Trophoblast cell (in vitro differentiated cells and primary cell): ENCODE results near the gene MRGPRF.

Experiments used
- DNase-seq, 2 donors: peaks; one replicate each; pipeline ENCODE4 v3.0.0-alpha.2; 2016
- H2AFZ ChIP-seq: 2 replicates; pipeline ENCODE4 v1.6.1; 2013; ENCODE audit warnings: low read length, moderate library complexity, mild to moderate bottlenecking; ENCODE audit not compliant: insufficient read depth, poor library complexity
- H2AK5ac ChIP-seq: 2 replicates; pipeline ENCODE4 v1.6.1; 2013; ENCODE audit warnings: mild to moderate bottlenecking, low read length
- H2BK120ac ChIP-seq: 2 replicates; pipeline ENCODE4 v1.6.1; 2013; ENCODE audit warnings: low read length, mild to moderate bottlenecking, moderate library complexity; ENCODE audit not compliant: insufficient read depth, poor library complexity
- H2BK12ac ChIP-seq: 2 replicates; pipeline ENCODE4 v1.6.1; 2013; ENCODE audit warnings: mild to moderate bottlenecking, low read length, moderate library complexity
- H2BK5ac ChIP-seq: 2 replicates; pipeline ENCODE4 v1.6.1; 2013; ENCODE audit warnings: low read length, low read depth, moderate library complexity, mild to moderate bottlenecking; ENCODE audit not compliant: poor library complexity
- H3K14ac ChIP-seq: 2 replicates; pipeline ENCODE4 v1.6.1; 2013; ENCODE audit warnings: mild to moderate bottlenecking, low read length
- H3K18ac ChIP-seq: 2 replicates; pipeline ENCODE4 v1.6.1; 2013; ENCODE audit warnings: mild to moderate bottlenecking, low read length
- H3K23ac ChIP-seq: 2 replicates; pipeline ENCODE4 v1.6.1; 2013; ENCODE audit warnings: low read length
- H3K27ac ChIP-seq: 2 replicates; pipeline ENCODE4 v1.5.1; 2013; ENCODE audit warnings: low read depth, mild to moderate bottlenecking, inconsistent platforms, low read length, moderate library complexity
- H3K27me3 ChIP-seq: 2 replicates; pipeline ENCODE4 v1.6.1; 2013; ENCODE audit warnings: inconsistent platforms, mild to moderate bottlenecking, low read length, moderate library complexity; ENCODE audit not compliant: insufficient read depth
- H3K36me3 ChIP-seq, 2 experiments: 1 replicate in 1 of 2; 2 replicates in 1 of 2; pipeline ENCODE4 v1.6.1; 2013; ENCODE audit warnings: low read length in 2 of 2, mild to moderate bottlenecking in 2 of 2, moderate library complexity in 1 of 2; ENCODE audit not compliant: insufficient read depth in 2 of 2, control insufficient read depth in 1 of 2
- H3K4ac ChIP-seq: 2 replicates; pipeline ENCODE4 v1.6.1; 2013; ENCODE audit warnings: low read depth, mild to moderate bottlenecking, low read length, moderate library complexity
- H3K4me1 ChIP-seq, 2 experiments: 1 replicate in 1 of 2; 2 replicates in 1 of 2; pipeline ENCODE4 v1.6.1; 2013; ENCODE audit warnings: low read length in 2 of 2, mild to moderate bottlenecking in 2 of 2, moderate library complexity in 1 of 2; ENCODE audit not compliant: insufficient read depth in 2 of 2, control insufficient read depth in 1 of 2
- H3K4me2 ChIP-seq: 2 replicates; pipeline ENCODE4 v1.6.1; 2013; ENCODE audit warnings: inconsistent platforms, mild to moderate bottlenecking, low read length, moderate library complexity
- H3K4me3 ChIP-seq: 2 replicates; pipeline ENCODE4 v1.5.1; 2013; ENCODE audit warnings: mild to moderate bottlenecking, low read depth, low read length, inconsistent platforms
- H3K79me1 ChIP-seq: one replicate; pipeline ENCODE4 v1.6.1; 2013; ENCODE audit warnings: low read length
- H3K79me2 ChIP-seq: 2 replicates; pipeline ENCODE4 v1.6.1; 2013; ENCODE audit warnings: low read length, mild to moderate bottlenecking; ENCODE audit not compliant: control insufficient read depth, insufficient read depth, poor library complexity
- H3K9ac ChIP-seq: 2 replicates; pipeline ENCODE4 v1.6.1; 2013; ENCODE audit warnings: mild to moderate bottlenecking, low read length
- H3K9me3 ChIP-seq: 2 replicates; pipeline ENCODE4 v1.6.1; 2013; ENCODE audit warnings: low read depth, mild to moderate bottlenecking, control low read depth, inconsistent platforms, low read length; ENCODE audit not compliant: insufficient read depth
- H4K12ac ChIP-seq: 2 replicates; pipeline ENCODE4 v1.6.1; 2013; ENCODE audit warnings: low read depth, mild to moderate bottlenecking, low read length, moderate library complexity
- H4K8ac ChIP-seq: 2 replicates; pipeline ENCODE4 v1.6.1; 2013; ENCODE audit warnings: low read depth, mild to moderate bottlenecking, low read length, moderate library complexity
- H4K91ac ChIP-seq: one replicate; pipeline ENCODE4 v1.6.1; 2013; ENCODE audit warnings: low read depth, mild to moderate bottlenecking, low read length, moderate library complexity
- WGBS: extraction: QIAGEN DNeasy Blood & Tissue Kit; methylation state at CpG from one replicate; pipeline ENCODE4 v1.1.7; 2013; ENCODE audit warnings: missing lambda C conversion rate; ENCODE audit not compliant: insufficient read length, insufficient coverage; ENCODE audit errors: extremely low coverage; 5-methylcytosine and 5-hydroxymethylcytosine counted together

MRGPRF gene

GRCh38 chr11:68996376-68997123, 16.5 kb downstream of the MRGPRF start:
- H3K23ac ChIP-seq: no peak overlapping the region
- peaks cover 2% of the 10 kb centered on the region for H3K9me3 ChIP-seq
- no peak overlapping the region for H2AFZ ChIP-seq
- no peak overlapping the region for H3K9ac ChIP-seq
- no peak for DNase-seq
- no peak overlapping the region for H3K18ac ChIP-seq
- no peak overlapping the region for H3K14ac ChIP-seq
- no peaks in the 10 kb centered on the region for H3K79me1 ChIP-seq
- H4K12ac ChIP-seq: no peak overlapping the region
- H3K4me2 ChIP-seq: no peak overlapping the region
- H3K4me1 ChIP-seq: no peaks in the 10 kb centered on the region
- no peak overlapping the region for H2AK5ac ChIP-seq
- WGBS: no CpG with 5 or more reads among the region's 24 CpGs
- no peaks in the 10 kb centered on the region for H3K27me3 ChIP-seq
- no peaks in the 10 kb centered on the region for H3K79me2 ChIP-seq
- no peak overlapping the region for H4K8ac ChIP-seq
- no peak overlapping the region for H3K4ac ChIP-seq
- H4K91ac ChIP-seq: no peak overlapping the region
- H3K36me3 ChIP-seq: no peaks in the 10 kb centered on the region
- no peak overlapping the region for H2BK5ac ChIP-seq
- no peak overlapping the region for H3K27ac ChIP-seq
- no peak overlapping the region for H3K4me3 ChIP-seq
- H2BK120ac ChIP-seq: no peak overlapping the region
- H2BK12ac ChIP-seq: no peak overlapping the region

DNA sequence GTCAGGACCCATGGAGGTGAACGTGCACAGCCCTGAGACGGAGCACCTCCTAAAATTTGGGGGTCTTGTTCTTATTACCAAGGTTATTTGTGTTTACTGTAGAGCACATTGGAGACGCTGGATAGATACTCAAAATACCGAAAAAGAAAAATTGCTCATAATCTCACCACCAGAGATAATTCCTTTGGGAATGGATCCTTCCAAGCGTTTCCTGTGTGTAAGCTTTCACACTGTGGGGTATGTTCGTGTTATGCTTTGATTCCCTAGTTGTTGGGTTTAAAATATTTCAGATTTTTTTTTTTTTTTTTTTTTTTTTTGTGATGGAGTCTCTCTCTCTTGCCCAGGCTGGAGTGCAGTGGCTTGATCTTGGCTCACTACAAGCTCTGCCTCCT, 18.2 kb downstream of the MRGPRF start:
- no peak overlapping the region for H3K4me3 ChIP-seq
- H2AK5ac ChIP-seq: no peak overlapping the region
- no peak overlapping the region for H3K14ac ChIP-seq
- H2AFZ ChIP-seq: no peak overlapping the region
- H2BK5ac ChIP-seq: no peak overlapping the region
- H3K4ac ChIP-seq: no peak overlapping the region
- no peaks in the 10 kb centered on the region for H3K79me2 ChIP-seq
- no peak overlapping the region for H2BK120ac ChIP-seq
- peaks cover 2% of the 10 kb centered on the region for H3K9me3 ChIP-seq
- no peak overlapping the region for H3K18ac ChIP-seq
- no peak overlapping the region for H3K4me2 ChIP-seq
- no peaks in the 10 kb centered on the region for H3K79me1 ChIP-seq
- no peak for DNase-seq
- no peak overlapping the region for H3K27ac ChIP-seq
- no peak overlapping the region for H4K91ac ChIP-seq
- no peak overlapping the region for H3K9ac ChIP-seq
- H3K4me1 ChIP-seq: no peaks in the 10 kb centered on the region
- H2BK12ac ChIP-seq: no peak overlapping the region
- WGBS: no CpG with 5 or more reads among the region's 6 CpGs
- no peak overlapping the region for H3K23ac ChIP-seq
- no peaks in the 10 kb centered on the region for H3K36me3 ChIP-seq
- no peak overlapping the region for H4K8ac ChIP-seq
- H4K12ac ChIP-seq: no peak overlapping the region
- no peaks in the 10 kb centered on the region for H3K27me3 ChIP-seq

- Histone ChIP-seq H2BK5ac (no peak overlapping the region), H3K18ac (no peak overlapping the region), H3K4me3 (no peak overlapping the region), H2AK5ac (no peak overlapping the region), H3K4ac (no peak overlapping the region), H3K27ac (no peak overlapping the region), H3K14ac (no peak overlapping the region), H3K79me1 (no peaks in the 10 kb centered on the region), H2BK12ac (no peak overlapping the region), H4K91ac (no peak overlapping the region), H2BK120ac (no peak overlapping the region), H4K8ac (no peak overlapping the region), H3K4me2 (no peak overlapping the region), H3K9me3 (peaks cover 2% of the 10 kb centered on the region), H3K23ac (no peak overlapping the region), H2AFZ (no peak overlapping the region), H3K36me3 (no peaks in the 10 kb centered on the region), H3K79me2 (no peaks in the 10 kb centered on the region), H4K12ac (no peak overlapping the region), H3K9ac (no peak overlapping the region), H3K4me1 (no peaks in the 10 kb centered on the region), H3K27me3 (no peaks in the 10 kb centered on the region)
- no peak for DNase-seq
- no CpG with 5 or more reads among the region's 28 CpGs for WGBS
Measured at GRCh38 chr11:68994161-68994893, 18.7 kb downstream of the MRGPRF start.

DNA sequence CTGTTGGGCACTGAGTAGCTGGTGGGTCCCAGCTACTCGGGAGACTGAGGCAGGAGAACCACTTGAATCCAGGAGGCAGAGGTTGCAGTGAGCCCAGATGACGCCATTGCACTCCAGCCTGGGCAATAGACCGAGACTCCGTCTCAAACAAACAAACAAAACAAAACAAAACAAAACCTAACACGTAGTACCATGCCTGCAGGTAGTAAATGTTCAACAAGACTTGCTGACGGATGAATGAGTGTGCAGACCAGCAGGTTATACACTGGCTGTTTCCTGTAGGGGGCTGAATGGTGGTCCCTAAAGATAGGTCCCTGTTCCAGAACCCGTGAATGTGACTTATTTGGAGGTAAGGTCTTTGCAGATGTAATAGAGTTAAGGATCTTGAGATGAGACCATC, 19.5 kb downstream of the MRGPRF start:
- H3K4ac ChIP-seq: no peak overlapping the region
- H4K91ac ChIP-seq: no peak overlapping the region
- H2AFZ ChIP-seq: no peak overlapping the region
- no peak overlapping the region for H3K18ac ChIP-seq
- H3K4me1 ChIP-seq: no peaks in the 10 kb centered on the region
- no peak overlapping the region for H3K4me3 ChIP-seq
- no peak overlapping the region for H3K9ac ChIP-seq
- no peak overlapping the region for H2BK5ac ChIP-seq
- H3K36me3 ChIP-seq: no peaks in the 10 kb centered on the region
- no peak overlapping the region for H2AK5ac ChIP-seq
- no peak overlapping the region for H4K8ac ChIP-seq
- no peak overlapping the region for H3K23ac ChIP-seq
- no peaks in the 10 kb centered on the region for H3K79me1 ChIP-seq
- no peak overlapping the region for H3K4me2 ChIP-seq
- H3K14ac ChIP-seq: no peak overlapping the region
- WGBS: no CpG with 5 or more reads among the region's 7 CpGs
- no peaks in the 10 kb centered on the region for H3K27me3 ChIP-seq
- no peak overlapping the region for H4K12ac ChIP-seq
- no peak overlapping the region for H3K27ac ChIP-seq
- peaks cover 2% of the 10 kb centered on the region for H3K9me3 ChIP-seq
- no peaks in the 10 kb centered on the region for H3K79me2 ChIP-seq
- DNase-seq: no peak
- no peak overlapping the region for H2BK12ac ChIP-seq
- no peak overlapping the region for H2BK120ac ChIP-seq
